Stimulated activated CD4-positive, alpha-beta T cell treated with anti-CD3 and anti-CD28 coated beads, Interleukin-1b, Interleukin-23, amount 100 ng/mL, for 4 hours (primary cell): ENCODE measurements around the gene PRUNE1.

Experiments
- DNase-seq, 2 donors: peaks; one replicate each; pipeline ENCODE4 v3.0.0-alpha.2; 2020; ENCODE audit warnings: low read depth in 2 of 2

The PRUNE1 gene

GRCh38 chr1:151008244-151009205, at the start of gene PRUNE1:
Gene PRUNE1 (plus strand): TSS chr1:151008449. CDS start chr1:151008633, 184 bp downstream.
- peak; percentile 89 to 97 for DNase-seq

- no peak for DNase-seq
These were observed 47.6 kb upstream of the PRUNE1 start for GRCh38 chr1:150960646-150961045.

DNA sequence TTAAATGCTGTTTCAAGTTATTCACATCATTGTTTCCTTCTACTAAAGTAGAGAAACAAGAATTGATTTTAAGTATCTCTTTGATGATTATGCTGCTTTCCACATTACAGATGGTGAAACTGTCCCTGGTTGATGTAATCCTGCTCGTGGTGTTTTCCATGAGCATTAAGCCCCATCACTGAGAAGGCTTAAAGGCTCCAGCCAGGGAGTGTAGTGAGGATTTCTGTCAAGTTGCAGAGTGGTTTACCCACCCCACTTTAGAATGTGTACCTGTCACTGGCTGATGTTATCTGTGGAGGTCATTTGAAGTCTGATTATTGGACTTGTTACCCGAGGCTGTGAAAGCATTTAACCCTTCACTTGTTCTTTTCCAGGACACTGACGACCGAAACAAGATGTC, 46.5 kb upstream of the PRUNE1 start:
- no peak for DNase-seq

DNA sequence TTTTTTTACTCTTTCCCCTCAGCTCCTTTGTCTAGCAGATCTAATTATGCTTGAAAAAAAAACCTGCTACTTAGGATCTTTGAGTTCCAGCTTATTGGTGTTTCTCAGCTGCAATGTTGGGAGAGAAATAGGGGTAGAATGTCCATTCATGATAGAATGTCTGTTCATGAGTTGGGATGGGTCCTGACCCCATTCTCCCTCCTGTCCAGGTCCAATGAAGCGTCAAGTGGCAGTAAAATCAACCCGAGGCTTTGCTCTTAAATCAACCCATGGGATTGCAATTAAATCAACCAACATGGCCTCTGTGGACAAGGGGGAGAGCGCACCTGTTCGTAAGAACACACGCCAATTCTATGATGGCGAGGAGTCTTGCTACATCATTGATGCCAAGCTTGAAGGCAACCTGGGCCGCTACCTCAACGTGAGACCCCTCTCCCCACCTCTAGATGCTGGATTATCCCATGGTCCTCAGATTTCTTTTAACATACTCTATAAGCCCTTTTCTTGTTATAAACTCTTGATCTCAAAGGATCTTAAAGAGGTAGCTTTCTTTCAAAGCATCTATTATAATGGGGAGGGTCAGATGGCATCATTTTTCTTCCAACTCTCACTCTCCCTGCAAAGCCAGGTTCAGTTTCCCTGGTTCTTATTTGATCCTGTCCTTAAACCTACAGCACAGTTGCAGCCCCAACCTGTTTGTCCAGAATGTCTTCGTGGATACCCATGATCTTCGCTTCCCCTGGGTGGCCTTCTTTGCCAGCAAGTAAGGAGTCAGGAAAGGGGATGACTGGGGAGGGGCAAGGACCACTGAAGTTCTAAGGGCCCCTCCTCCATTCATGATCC, 44.7 kb upstream of the PRUNE1 start:
- DNase-seq = no peak

- DNase-seq = no peak
These were observed 44.1 kb upstream of the PRUNE1 start for GRCh38 chr1:150964164-150964489.

DNA sequence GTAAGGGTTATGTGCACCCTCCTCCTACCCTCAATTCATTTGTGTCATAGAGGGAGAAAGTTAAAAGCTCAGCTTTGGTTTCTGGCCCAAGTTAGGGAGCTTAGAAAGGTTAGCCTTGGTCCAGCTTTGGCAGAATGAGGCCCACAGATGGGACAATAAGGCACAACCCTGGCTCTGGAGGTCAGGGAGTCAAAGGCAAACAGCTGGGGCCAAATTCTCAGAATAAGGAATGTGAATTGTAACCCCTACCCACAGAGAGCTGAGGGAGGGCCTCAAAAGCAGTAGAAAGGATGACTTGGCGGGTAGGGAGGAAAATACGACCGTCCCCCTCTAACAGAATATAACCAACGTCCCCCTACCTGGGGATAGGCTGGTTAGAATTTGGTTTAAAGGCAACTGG, 42.6 kb upstream of the PRUNE1 start:
- no peak for DNase-seq

DNA sequence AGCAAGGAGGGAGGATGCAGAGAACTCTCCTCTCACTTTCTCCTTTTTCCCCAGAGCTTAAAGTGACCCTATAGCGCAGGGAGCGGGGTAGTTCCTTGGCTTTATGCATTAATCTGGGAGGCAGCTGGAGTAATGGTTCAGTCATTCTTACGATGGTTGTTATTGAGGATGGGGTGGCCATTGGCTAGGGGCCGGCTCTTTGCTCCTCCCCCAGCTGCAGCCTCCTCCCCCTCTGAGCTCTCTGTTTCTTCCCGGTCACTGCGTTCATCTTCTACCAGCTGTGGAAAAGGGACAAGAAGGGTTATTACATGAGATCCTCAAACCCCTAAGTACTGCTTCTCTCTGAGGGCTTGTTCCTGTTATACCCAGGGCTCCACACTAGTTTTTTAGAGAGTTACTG, 42.2 kb upstream of the PRUNE1 start:
- DNase-seq = no peak

DNA sequence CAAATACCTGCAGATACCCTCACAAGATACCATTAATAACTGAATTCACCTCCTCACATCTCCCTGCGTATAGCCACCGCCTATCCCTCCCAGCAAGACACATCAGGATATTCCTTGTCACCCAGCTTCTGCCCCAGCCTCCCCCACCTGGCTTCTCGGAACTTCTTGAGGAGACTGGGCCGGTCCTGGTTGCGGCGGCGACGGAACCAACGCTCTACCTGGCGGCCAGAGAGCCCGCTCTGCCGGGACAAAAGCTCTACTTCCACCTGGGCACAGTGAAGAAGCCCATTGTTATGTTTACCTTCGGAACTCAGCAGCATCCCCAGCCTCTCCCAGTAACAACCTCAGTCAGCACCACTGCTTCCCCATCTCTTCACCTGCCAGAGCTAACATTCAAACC, 40.3 kb upstream of the PRUNE1 start:
- DNase-seq = no peak

GRCh38 chr1:150968491-150968890, 39.8 kb upstream of the PRUNE1 start:
- DNase-seq = no peak

GRCh38 chr1:150969626-150970025, 38.6 kb upstream of the PRUNE1 start:
- DNase-seq = no peak

- DNase-seq = no peak
These were observed 37.3 kb upstream of the PRUNE1 start for GRCh38 chr1:150970808-150971582.

DNA sequence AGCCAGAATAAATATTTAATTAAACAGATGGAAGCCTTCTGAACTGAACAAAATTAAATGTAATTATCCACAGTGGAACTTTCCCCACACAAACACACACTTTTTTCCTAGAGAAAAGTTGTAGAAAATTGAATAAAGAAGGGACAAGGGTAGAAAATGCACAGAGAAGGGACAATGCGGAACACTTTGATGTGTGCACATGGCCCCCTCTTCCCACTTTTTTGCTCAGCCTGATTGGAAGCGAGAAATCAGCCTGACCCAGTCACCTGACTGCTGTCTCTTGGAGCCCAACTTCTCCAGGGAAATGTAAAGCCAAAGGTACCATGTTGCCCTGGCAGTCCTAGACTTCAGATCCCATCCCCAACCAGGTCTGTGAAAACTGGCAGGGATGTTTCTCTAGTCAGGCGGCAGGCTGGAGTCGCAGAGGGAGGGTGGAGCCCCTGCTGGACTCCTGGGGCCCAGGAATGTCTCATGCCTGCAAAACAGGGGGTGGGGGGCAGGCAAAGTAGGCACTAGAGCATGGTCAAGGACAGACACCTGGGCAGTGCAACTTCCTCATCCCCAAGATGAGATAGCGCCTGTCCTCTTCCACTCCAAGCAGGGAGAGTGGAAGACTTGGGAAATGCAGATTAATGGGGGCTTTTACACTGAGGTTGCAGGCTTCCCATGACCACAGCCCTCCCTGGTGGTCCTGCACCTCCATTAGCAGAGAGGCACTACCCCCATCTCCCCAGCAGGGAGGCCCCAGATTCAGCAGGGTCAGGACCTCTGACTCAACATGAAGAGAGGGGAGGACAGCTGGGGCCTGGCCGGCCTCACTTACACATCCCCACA, 36.4 kb upstream of the PRUNE1 start:
- no peak for DNase-seq

- DNase-seq = no peak
These were observed 35.8 kb upstream of the PRUNE1 start for GRCh38 chr1:150972417-150972940.

DNA sequence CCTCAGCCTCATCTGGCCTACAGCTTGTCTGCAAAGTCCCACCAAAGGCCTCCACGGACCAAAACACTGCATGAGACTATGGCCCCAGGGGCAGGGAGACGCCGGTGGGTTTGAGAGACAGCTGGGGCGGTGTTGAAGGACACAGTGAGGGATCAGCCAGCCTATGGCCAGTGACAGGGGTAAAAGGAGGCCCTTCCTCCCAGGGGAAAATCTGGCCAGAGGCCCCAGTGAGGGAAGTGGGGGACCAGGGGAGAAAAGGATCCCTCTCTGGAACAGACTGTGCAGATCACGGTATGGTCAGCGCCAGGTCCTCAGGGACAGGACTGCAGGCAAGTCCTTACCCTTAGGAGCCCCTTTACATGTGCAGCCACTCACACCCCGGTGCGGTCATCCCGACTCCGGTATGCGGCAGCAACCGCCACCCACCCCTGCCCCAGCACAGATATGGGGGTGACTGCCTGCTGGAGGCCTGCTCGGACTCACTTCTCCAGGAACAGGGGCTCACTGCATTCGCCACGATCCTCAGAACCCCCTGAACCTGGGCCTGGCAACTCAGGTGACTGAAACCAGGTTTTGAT, 34.9 kb upstream of the PRUNE1 start:
- peak in 1 of 2 donors; percentile 19 for DNase-seq

- peak; percentile 31 to 33 for DNase-seq
These were observed 34.2 kb upstream of the PRUNE1 start for GRCh38 chr1:150973836-150974579.

- peak; percentile 66 to 68 for DNase-seq
These were observed 33.4 kb upstream of the PRUNE1 start, which contains the start of gene CERS2 for GRCh38 chr1:150974580-150975478. Gene CERS2 (minus strand): TSS chr1:150974835. CDS start chr1:150969090, 5,745 bp downstream.

DNA sequence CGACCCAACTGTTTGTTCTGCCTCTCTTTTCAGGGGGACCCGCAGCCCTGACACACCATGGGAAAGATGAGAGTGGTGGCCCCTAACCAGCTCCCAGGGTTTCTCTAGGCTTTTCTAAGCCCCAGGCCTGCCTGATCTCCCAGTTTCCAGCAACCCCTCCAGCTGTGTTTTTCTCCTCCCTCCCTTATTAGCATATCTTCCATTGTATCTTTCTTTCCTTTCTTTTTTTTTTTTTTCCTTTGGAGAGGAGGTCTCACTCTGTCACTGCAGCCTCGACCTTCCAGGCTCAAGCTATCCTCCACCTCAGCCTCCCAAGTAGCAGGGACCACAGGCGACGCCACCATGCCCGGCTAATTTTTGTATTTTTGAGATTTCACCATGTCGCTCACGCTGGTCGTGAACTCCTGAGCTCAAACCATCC, 31.8 kb upstream of the PRUNE1 start:
- DNase-seq = no peak

- DNase-seq = peak; percentile 58 to 59
These were observed 31.2 kb upstream of the PRUNE1 start for GRCh38 chr1:150976879-150977694.
